Measurements from ENCODE around the gene C2orf68.

C2orf68 gene

DNA sequence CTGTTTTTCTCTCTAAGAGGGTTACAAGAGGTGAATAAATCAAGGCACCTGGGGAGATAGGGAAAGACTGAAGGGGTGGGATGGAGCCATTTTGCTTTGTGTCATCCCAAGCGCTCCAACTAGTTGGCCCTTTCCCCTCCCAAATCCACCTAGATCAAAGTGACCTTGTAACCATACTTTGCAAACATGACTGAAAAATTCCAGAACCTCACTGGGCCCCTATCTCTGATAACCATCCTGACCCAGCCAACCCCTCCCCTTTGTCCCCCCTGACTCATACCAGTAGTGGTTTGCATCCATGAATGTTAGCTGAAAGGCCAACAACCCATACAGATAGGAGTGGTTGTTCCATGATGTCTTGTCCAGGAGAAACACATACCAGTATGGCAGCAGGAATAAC lies 53.7 kb downstream of the C2orf68 start:
- CTCF ChIA-PET: interaction anchor here (1.5 kb wide), 1 partner anchor 258 kb away, joined by 4 read pairs; no protein-coding TSS in a partner anchor
- H3K36me3 ChIP-seq (ENCODE audit: control insufficient read depth in 2 of 2, insufficient read depth in 1 of 2, low read length in 2 of 2): peaks cover 21 to 53% of the 10 kb centered on the region in 2 experiments
- H3K27ac ChIP-seq (ENCODE audit: extremely low read depth, low read depth, low read length): no peak overlapping the region
- no peaks in the 10 kb centered on the region for H3K9me3 ChIP-seq (ENCODE audit: control insufficient read depth, insufficient read depth, low read depth, low read length)
- POLR2A ChIA-PET: interaction anchor here (0.9 kb wide), 1 partner anchor 18 kb away, joined by 3 read pairs; no protein-coding TSS in a partner anchor
- H3K4me3 ChIP-seq (ENCODE audit: low read depth, low read length): no peak overlapping the region
- no peak for TF ChIP-seq ZNF701 (tag by site-specific recombination; IDR thresholded peaks at IDR 0.05)
- TF ChIP-seq ZIC2 (tag by site-specific recombination; IDR thresholded peaks at IDR 0.05): no peak
- TF ChIP-seq ZNF19 (tag by site-specific recombination; IDR thresholded peaks at IDR 0.05; ENCODE audit: low read depth): no peak
- TF ChIP-seq OSR2 (tag by site-specific recombination; IDR thresholded peaks at IDR 0.05): no peak
- no peaks in the 10 kb centered on the region for H3K4me1 ChIP-seq (ENCODE audit: control insufficient read depth, insufficient read depth, low read length)

DNA sequence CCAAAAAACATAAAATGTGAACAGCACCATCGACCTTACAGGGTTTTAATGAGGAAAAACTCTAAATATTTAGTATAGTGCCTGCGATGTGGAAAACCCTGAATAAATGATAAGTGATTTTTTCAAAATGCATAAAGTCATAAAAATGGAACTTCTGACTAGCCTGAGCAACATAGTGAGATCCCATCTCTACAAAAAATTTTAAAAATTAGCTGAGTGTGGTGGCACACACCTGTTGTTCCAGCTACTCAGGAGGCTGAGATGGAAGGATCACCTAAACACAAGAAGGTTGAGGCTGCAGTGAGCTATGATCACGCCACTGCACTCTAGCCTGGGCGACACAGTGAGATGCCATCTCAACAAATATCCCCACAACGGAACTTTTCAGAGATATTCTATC lies 54.7 kb downstream of the C2orf68 start:
- Histone ChIP-seq H3K4me1 (ENCODE audit: control insufficient read depth, insufficient read depth, low read length) (no peaks in the 10 kb centered on the region), H3K9me3 (ENCODE audit: control insufficient read depth, insufficient read depth, low read depth, low read length) (no peaks in the 10 kb centered on the region), H3K4me3 (ENCODE audit: low read depth, low read length) (no peak overlapping the region), H3K27ac (ENCODE audit: extremely low read depth, low read depth, low read length) (no peak overlapping the region), H3K36me3 (ENCODE audit: control insufficient read depth in 2 of 2, insufficient read depth in 1 of 2, low read length in 2 of 2) (peaks cover 21 to 63% of the 10 kb centered on the region in 2 experiments)
- peak; percentile 67 for TF ChIP-seq SCRT2 (tag by site-specific recombination; IDR thresholded peaks at IDR 0.05)
- TF ChIP-seq YY2 (tag by site-specific recombination; IDR thresholded peaks at IDR 0.05): no peak
- ChIA-PET CTCF (interaction anchor here (0.6 to 9.8 kb wide), 5 partner anchors 80 to 517 kb away, joined by 3 to 62 read pairs (median 3); no protein-coding TSS in a partner anchor), POLR2A (interaction anchor here (1.1 to 12.3 kb wide), 4 partner anchors 11 to 139 kb away, joined by 4 to 106 read pairs (median 8); partner anchors contain the start of genes MAT2A, RNF181 and SH2D6)

Data from HEK293 (cell line).